ENCODE results near the gene CMC2. TPM values are rescaled to one million over a fixed set of nuclear protein-coding genes. Genes with fewer than 3 reads are reported as not detected.

Gene CMC2
- total and polyA plus RNA-seq, 9 donors = 19.1 to 41.1 (median 25.9) TPM

DNA sequence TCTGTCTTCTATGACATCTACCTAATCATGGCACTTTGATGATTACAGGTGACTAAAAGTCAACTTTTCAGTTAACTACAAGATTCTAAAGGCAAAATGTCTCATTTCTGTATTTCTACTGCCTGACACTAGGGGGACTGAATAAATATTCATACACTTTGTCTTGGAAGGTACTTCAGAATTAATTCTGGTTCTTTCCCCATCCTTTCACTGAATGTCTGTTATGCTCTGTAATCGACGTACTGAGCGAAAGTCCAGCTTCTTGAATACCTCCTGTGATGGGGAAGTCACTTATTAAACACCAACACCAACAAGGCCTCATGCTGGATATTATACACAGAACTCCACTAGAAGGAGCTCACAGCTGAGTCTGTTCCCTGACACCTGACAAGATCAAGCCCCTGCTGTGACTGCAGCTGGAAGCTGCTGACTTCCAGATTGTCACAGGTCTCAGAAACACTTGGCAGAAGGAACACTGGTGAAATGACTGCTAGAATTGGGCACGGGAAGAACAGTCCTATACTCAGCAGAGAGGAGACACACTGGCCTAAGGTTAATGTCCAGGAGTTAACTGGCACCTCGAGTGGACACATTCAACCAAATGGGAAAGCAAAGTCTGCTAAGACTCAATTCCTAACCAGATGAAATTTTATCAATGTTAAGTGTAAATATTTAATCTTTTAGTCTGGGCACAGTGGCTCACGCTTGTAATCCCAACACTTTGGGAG lies 31.9 kb downstream of the CMC2 start:
- intact Hi-C loops (cut with DNase I) = no loop called here
- Histone ChIP-seq H3K36me3 (no peaks in the 10 kb centered on the region), H3K4me3 (no peak overlapping the region), H3K4me1 (ENCODE audit: insufficient read depth) (no peaks in the 10 kb centered on the region), H3K27ac (no peak overlapping the region), H3K9me3 (no peaks in the 10 kb centered on the region), H3K27me3 (no peaks in the 10 kb centered on the region)
- no peak for TF ChIP-seq POLR2A (IDR thresholded peaks at IDR 0.05)
- TF ChIP-seq, protein P1, sequence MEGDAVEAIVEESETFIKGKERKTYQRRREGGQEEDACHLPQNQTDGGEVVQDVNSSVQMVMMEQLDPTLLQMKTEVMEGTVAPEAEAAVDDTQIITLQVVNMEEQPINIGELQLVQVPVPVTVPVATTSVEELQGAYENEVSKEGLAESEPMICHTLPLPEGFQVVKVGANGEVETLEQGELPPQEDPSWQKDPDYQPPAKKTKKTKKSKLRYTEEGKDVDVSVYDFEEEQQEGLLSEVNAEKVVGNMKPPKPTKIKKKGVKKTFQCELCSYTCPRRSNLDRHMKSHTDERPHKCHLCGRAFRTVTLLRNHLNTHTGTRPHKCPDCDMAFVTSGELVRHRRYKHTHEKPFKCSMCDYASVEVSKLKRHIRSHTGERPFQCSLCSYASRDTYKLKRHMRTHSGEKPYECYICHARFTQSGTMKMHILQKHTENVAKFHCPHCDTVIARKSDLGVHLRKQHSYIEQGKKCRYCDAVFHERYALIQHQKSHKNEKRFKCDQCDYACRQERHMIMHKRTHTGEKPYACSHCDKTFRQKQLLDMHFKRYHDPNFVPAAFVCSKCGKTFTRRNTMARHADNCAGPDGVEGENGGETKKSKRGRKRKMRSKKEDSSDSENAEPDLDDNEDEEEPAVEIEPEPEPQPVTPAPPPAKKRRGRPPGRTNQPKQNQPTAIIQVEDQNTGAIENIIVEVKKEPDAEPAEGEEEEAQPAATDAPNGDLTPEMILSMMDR (IDR thresholded peaks at IDR 0.05) = no peak
- TF ChIP-seq EP300 (IDR thresholded peaks at IDR 0.05) = no peak
- DNase-seq = no peak
- 90 to 92% (median 90%) methylated on average over 6 of the region's 6 CpGs for WGBS, 3 donors

DNA sequence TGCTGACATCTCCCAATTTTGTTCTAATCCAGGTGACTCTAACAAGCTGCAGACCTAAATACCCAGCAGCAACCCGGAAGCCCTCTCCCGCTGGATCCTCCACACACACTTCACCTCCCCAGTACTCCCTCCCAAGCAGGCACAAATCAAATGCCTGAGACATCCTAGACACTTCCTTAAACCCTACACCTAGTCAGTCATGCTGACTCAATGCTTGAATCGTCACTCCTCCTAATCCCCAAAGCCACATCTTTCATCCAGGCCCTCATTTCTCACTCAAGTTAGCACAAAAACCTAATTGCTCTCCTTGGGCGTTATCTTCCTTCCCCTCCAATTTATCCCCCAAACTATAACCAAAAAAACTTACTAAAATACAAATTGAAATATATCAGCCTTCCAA lies 32.7 kb downstream of the CMC2 start:
- Histone ChIP-seq H3K27ac (no peak overlapping the region), H3K27me3 (no peaks in the 10 kb centered on the region), H3K9me3 (no peaks in the 10 kb centered on the region), H3K4me3 (no peak overlapping the region), H3K4me1 (ENCODE audit: insufficient read depth) (no peaks in the 10 kb centered on the region), H3K36me3 (no peaks in the 10 kb centered on the region)
- no peak for DNase-seq
- intact Hi-C loops (cut with DNase I) = no loop called here
- 67 to 94% (median 69%) methylated on average over 3 to 4 of the region's 4 CpGs for WGBS, 3 donors
- TF ChIP-seq POLR2A (IDR thresholded peaks at IDR 0.05) = no peak
- no peak for TF ChIP-seq EP300 (IDR thresholded peaks at IDR 0.05)
- TF ChIP-seq, protein P1 (IDR thresholded peaks at IDR 0.05) = no peak

DNA sequence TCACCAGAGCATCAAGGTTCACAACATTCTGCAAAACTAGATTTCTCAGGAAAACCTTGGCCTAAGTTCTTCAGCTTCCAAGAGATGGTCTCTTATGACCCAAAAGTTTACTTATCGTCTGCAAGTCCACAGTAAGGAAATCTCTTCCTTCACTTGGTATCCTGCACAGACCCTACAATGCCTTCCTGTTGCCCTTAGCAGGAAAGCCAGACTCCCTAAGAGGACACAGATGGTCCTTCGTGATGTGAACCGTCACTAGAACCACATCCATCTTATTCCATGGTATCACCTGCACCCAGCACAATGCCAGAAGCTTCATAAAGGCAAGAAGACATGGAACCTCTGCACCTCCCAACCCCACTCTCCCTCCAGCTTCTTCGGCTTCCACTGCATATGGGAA lies 34.1 kb downstream of the CMC2 start:
- intact Hi-C loops (cut with DNase I) = no loop called here
- WGBS, 3 donors = 88 to 91% (median 89%) methylated on average over 4 of the region's 4 CpGs
- no peaks in the 10 kb centered on the region for H3K9me3 ChIP-seq

DNA sequence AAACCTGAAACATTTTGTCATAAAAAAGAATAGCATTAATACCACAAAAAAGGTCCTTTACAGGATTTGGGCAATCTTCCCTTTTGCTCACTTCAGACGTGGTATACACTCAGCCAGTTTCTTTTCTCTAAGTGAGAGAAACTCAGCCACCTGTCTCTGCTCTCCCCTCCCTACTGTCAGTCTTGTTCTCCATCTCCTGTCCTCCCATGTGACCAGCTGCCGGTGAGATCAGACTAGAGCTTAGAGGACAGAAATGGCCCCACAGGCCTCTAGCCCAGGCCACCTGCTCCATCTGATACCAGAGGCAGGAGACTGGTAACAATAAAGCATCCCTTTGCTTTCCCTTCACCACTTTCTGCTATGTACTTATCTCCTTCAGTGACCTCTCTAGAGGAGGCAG lies 34.9 kb downstream of the CMC2 start:
- Histone ChIP-seq H3K27ac (no peak overlapping the region), H3K4me3 (no peak overlapping the region), H3K9me3 (no peaks in the 10 kb centered on the region), H3K4me1 (ENCODE audit: insufficient read depth) (no peaks in the 10 kb centered on the region), H3K36me3 (no peaks in the 10 kb centered on the region), H3K27me3 (no peaks in the 10 kb centered on the region)
- intact Hi-C loops (cut with DNase I) = no loop called here
- no peak for DNase-seq
- no peak for TF ChIP-seq EP300 (IDR thresholded peaks at IDR 0.05)
- 78 to 85% (median 81%) methylated on average over 2 of the region's 2 CpGs for WGBS, 3 donors

More for the DNA sequence above, 34.1 kb downstream of the CMC2 start:
- H3K4me1 ChIP-seq (ENCODE audit: insufficient read depth) = no peaks in the 10 kb centered on the region
- no peaks in the 10 kb centered on the region for H3K27me3 ChIP-seq
- H3K36me3 ChIP-seq = no peaks in the 10 kb centered on the region
- H3K4me3 ChIP-seq = no peak overlapping the region
- TF ChIP-seq POLR2A (IDR thresholded peaks at IDR 0.05) = no peak
- TF ChIP-seq, protein P1 (IDR thresholded peaks at IDR 0.05) = no peak
- no peak for TF ChIP-seq EP300 (IDR thresholded peaks at IDR 0.05)
- DNase-seq = no peak
- H3K27ac ChIP-seq = no peak overlapping the region

DNA sequence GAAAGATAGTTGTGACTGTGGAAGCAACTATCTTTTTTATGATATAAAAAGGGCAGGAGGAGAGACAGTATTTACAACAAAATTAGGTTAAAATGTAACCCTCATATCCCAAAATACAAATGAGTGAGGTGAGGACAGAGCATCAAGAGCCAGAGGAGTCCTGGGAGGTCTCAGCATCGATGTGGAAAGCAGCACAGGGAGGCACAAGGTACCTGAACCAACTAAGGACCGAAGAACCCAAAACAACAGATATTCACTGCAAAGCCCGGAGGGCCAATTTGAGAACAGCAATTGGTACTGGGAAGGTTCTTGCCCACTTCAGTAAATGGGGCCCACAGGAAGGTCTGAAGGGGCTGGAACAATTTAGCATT lies 37.6 kb downstream of the CMC2 start:
- 95 to 97% (median 95%) methylated on average over 3 of the region's 3 CpGs for WGBS, 3 donors

More for the DNA sequence above, 37.6 kb downstream of the CMC2 start:
- intact Hi-C loops (cut with DNase I) = no loop called here
- TF ChIP-seq, protein P1 (IDR thresholded peaks at IDR 0.05) = no peak
- TF ChIP-seq POLR2A (IDR thresholded peaks at IDR 0.05) = no peak
- no peak for TF ChIP-seq EP300 (IDR thresholded peaks at IDR 0.05)
- H3K9me3 ChIP-seq = no peaks in the 10 kb centered on the region
- no peak overlapping the region for H3K27ac ChIP-seq
- DNase-seq = no peak
- H3K4me1 ChIP-seq (ENCODE audit: insufficient read depth) = no peaks in the 10 kb centered on the region
- no peak overlapping the region for H3K4me3 ChIP-seq
- no peaks in the 10 kb centered on the region for H3K27me3 ChIP-seq
- no peaks in the 10 kb centered on the region for H3K36me3 ChIP-seq

Measured in ovary (tissue), 9 donors.